Ramos (cell line): ENCODE results near the gene CSRP2.

Experiments used
- in situ Hi-C: fragments of 300-500 bp; cut with MboI; formaldehyde crosslinking; loops from one replicate; pipeline ENCODE4 v1.14.3; 2022; ENCODE audit warnings: low sequenced_read_pairs; ENCODE audit not compliant: unreplicated experiment

Gene CSRP2

DNA sequence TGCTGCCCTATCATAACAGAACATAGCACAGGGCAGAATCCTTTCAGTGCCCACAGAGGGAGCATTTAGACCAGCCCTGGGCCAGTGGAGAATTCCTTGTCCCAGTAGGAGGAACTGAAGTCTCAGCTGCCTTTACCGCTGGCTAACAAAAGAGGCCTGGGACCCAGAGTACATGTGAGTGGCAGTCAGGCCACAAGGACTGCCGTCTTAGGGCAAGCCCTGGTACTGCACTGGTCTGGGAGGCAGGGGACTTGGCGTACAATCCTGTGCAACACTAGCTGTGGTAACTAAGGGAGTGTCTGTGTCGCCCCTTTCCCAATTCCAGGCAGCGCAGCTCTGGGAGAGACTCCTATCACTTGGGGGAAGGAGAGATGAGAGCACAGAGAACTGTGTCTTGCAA lies 17.0 kb upstream of the CSRP2 start:
- in situ Hi-C loops, result no loop called here

DNA sequence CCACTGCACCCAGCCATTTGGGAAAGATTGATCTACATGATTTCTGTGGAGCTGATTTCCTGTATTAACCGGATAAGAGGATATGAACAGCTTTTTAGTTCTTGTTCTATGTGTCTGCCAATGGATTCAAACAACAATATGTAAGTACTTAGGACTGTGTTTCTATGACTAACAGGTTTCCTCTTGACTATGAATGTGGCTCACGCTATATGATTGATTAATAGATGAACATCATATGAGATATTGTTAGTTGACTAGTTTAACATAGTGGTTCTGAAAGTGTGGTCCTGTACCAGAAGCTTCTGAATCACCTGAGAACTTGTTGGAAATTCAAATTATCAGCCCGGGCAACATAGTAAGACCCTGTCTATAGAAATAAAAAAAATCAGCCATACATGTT lies 12.8 kb upstream of the CSRP2 start:
- in situ Hi-C loops, result no loop called here

DNA sequence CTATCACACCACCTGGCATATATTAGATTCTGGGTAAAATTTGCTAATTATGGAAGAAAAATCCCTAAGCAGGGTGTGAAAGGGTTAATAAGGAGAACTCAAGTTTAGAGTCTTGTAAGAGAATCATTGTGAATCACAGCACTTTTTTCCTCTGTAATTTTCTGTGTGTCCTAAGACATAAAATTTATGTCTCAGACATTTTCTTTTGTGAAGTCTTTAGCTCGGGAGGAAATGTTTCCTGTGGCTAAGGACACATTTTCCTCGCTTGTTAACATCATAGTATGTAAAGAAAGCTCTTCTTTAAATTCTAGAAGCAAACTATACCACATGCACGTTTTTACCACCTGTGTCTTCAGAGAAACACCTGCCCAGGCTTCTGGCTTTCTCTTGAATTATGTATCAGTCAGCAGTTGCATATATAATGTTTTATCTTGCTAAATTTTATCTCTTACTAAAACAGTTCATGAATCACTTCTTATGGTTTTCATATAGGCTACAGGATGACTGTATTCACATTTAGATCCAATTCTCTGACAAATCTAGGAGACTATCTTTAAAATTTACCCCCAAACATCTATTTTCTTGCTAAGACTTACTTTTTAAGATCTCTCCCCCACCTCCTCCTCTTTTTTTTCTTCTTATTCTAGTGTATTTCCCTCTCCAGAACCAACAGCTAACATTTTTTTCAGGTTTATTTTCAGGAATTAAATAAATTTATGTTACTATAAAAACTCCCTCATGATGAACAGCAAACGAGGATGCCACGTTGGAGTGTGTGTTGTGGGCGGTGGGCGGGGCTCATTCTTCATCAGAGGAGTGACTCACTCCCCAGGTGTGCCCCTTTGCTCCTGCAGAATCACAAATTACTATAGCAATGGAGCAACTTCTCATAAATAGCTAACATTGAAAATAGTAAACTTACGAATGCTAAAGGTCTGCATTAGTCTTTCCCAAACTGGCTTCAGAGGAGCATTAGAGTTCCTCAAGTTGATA lies 11.6 kb upstream of the CSRP2 start:
- in situ Hi-C loops, result no loop called here

DNA sequence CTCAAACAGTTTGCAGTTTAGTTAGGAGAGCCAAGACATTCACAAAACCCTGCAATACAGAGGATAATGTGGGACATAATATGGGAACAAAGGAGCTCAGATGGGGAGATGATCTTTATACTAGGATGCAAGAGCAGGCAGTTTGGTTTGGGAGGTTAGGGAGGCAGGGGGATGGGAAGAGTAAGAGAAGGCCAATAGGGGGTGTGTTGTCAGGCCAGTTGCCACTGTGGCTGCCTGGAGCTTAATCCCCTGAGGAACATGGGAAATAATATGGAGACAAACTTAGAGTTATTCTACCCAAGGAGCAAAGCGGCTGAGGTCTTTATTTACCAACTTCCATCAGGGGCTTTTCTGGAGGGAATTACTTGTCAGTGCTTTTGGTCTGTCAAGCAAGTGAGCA lies 10.0 kb upstream of the CSRP2 start:
- in situ Hi-C loops, result no loop called here

DNA sequence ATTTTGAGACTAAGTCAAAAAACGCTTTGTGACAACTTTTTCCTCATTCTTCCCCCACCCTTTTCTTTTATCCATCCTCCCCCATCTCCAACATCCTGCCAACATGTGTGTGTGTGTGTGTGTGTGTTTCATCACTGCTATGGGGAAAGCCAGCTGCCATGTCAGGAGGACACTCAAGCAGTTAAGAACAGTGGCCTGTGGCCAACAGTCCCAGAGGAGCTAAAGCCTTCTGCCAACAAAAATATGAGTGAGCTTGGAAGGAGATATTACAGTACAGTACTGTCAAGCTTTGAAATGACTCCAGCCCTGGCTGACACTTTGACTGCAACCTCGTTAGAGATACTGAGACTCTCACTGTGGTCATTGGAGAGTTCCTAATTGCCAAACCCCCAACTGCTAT lies 5.0 kb upstream of the CSRP2 start:
- in situ Hi-C loops, result no loop called here

DNA sequence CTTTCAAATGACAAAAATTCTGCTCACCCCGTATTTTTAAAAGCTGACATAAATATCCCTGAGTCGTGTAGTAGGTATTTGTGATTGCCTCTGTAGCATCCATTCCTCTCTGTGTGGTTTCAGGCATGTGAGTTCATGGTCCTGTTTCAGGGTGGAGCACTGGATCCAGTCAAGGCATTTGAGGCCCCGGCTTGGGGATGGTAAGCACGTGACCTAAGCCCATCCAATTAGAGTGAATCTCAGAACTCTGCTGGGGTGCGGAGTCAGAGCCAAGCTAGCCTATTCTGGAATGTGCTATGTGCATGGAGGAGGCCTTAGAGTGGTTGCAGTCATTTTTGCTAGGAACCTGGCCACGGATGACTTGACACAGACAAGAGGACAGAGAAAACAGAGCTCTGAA lies 4.3 kb upstream of the CSRP2 start:
- in situ Hi-C loops, result no loop called here

DNA sequence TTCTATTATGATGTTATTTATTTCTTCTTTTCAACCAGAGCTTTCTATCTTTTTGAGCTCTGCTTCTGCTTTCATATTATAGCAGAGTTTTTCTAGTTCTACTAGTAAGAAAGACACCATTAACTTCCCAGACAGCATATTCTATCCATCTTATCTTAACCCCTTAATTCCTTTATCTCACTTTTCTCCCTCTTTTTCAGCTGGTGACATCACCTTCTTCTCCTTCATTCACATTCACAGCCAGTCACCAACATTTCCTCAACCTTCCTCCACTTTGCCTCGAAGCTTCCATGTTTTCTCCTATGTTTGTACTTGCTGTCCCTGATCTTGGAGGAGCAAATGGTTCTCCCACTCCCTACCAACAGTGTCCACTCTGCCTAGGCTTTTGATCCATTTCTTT lies 3.5 kb upstream of the CSRP2 start:
- in situ Hi-C loops, result no loop called here

DNA sequence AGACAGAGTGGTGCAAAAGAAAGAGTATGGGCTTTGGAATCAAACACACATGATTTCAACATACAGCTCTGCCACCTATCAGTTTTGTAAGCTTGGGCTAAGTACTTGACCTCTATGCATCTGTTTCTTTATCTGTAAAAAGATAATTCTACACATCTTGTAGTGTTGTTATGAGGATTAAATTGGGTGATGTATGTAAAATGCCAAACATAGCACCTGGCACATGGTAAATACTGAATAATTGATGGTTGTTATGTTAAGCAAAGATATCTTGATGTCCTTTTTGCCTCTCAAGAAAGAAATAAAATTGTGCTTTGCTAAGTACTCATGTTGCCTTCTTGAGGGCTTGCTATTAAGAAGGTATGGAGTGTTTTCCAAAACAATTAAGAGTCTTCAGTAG lies 2.3 kb upstream of the CSRP2 start:
- in situ Hi-C loops, result no loop called here

DNA sequence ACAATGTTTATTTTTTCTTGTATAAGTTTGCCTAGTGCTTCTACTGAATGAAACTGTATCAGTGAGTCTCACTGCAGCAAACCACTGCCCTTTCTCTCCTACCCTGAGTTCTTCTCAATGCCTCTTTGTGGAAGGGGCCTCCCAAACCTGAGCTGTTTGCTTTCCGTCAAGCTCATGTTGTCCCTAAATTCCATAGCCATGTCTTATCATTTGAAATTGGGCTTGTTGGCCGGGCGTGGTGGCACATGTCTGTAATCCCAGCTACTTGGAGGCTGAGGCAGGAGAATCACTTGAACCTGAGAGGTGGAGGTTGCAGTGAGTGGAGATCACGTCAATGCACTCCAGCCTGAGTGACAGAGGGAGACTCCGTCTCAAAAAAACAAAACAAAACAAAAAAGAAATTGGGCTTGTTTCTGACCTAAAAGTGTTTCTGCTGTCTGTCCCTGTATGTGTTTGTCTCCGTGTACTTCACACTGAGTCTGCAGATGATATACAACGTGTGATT lies 1.8 kb upstream of the CSRP2 start:
- in situ Hi-C loops, result no loop called here

DNA sequence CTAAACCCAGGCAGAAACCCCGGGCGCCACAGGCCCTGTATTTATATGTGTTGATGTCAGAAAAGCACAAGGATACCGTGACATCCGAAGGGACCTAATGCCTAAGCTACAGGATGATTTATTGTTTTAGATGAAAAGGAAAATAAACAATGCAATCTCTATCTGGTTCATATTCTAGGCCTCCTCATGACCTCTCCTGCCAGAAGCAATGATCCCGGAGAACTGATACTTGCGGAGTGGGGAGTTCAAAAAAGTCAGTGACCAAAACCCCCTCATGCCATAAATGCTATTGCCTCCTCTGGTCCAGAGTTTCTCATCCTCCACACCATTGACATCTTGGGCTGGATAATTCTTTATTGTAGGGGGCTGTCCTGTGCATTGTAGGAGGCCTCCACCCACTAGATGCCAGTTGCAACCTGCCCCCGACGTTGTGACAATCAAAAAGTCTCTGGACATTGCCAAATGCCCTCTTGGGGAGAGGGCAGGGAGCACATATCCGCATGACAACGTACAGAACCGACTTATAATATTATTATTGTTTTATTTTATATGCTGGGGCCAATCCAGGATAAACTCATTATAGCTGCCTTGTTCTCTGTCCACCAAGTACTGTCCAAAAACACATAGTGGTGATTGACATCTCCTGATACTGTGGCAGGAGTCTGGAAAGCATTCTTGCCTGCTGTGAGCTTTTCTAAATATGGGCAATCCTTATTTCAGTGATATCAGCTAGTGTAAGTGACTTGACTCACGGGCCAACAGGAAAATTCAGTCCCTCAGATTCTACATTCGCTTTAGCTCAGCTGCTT lies 1.1 kb upstream of the CSRP2 start:
- in situ Hi-C loops, result no loop called here

DNA sequence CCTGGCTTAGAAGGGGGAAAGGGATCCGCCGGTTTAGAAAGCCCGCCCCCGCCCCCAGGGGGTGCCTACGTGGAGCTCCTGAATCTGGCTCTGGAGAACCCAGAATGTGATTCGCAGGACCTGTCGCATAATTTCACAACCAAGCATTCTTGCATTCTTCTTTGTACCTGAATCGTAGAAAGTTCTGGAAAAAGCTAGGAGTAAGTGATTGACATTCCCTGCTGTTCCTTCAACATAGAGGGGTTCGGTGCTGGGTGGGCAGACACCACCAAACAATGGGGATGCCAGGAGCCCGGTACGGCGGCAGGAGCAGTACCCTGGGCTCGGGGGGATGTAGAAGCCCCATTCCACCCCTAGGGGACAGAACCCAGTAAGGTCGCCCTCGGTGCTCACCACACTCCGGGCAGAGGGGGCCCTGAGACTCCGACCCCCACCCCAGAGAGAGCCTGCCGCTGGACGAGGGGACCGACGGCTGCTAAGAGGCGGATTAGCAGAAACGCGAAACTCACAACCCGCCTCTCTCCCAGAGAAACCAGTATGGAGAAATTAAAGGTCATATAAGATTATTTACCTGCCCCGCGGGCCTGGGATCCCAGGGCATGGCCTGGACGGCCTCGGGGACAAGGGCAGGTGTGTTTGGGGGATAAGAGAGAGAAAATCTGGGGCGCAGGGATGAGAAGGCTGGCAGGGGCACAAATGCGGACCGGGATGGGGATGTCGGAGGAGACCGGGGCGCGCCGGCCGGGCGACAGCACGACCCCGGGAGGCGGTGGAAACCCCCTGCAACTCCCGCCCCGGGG lies 520 bp downstream of the CSRP2 start:
- in situ Hi-C loops, result no loop called here

DNA sequence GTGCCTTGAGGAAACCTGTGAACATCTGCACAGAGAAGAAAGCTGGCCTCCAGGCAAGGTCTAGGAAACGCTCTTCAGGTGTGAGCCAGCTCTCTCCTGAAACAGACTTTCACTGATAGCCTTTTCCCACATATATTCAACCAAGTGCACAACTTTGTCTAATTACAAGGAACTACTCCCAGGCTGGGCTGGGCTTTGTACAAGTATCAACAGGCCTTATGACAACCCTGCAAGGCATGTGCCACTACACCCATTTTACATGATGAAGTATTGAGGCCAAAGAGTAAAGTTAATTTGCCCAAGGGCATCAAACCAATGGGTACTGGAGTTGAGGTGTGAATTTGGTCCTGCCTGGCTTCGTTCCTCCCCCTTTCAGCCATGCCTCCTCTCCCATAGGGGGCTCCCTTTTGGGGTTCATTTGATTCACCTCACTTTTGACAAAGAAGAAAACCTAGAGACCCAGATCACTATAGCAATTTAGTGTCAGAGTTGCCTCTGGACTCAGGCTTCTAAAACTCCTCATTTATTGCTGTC lies 2.1 kb downstream of the CSRP2 start:
- in situ Hi-C loops, result no loop called here

DNA sequence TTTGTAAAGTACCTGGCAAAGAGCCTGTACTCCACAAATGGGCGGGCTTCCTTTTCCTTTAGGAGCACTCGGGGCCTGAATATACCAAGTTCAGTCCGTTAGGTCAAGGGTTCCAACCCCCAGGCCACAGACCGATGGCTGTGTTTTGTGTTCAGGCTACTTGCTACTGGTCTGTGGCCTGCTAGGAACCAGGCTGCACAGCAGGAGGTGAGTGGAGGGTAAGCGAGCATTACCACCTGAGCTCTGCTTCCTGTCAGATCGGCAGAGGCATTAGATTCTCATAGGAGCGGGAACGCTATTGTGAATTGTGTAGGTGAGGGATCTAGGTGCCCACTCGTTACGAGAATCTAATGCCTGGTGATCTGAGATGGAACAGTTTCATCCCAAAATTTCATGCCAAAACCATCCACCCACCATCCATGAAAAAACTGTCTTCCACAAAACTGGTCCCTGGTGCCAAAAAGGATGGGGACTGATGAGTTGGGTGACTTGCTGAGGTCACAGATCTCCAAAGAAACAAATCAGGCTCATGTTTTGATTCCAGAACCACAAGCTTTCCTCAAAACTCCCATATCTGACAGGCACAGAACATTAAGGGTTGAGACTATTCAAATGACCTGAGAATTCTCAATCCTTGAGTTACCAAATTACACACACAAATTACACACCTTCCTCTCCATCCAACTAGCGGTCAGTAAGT lies 4.2 kb downstream of the CSRP2 start:
- in situ Hi-C loops, result no loop called here

DNA sequence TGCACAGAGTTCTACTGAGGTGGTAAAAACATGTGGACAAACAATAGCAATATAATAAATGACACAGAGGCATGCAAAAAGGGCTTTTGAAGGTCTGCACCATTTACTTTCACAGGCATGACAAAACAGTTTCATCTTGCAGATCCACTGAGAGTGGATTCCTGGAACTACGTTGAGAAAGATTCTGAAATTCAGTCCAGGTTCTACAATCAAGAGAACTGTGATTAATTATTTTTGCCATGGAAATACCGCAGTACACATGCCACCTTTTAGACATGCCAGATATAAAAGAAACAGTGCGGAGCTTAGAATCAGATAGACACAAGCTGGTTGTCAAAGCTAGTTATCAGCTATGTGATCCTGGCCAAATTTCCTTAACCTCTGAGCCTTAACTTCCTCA lies 4.8 kb downstream of the CSRP2 start:
- in situ Hi-C loops, result no loop called here

DNA sequence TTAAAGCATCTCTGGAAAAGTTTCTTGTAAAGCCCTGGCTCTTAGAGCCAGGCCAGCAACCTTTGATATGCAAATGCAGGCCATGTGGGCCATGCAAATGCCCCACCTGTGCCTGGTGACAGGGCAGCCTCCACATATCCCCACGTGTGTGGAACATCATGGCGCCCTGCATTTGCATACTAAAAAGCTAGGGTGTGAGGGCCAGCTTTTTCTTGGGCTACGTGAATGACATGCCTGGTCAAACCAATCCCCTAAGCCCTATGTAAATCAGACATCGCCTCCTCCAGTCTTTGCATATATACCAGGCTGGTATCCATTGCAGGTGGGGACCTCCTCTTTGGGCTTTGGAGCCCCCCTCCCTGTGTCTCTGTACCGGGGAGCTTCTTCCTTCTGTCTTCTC lies 6.4 kb downstream of the CSRP2 start:
- in situ Hi-C loops, result no loop called here

DNA sequence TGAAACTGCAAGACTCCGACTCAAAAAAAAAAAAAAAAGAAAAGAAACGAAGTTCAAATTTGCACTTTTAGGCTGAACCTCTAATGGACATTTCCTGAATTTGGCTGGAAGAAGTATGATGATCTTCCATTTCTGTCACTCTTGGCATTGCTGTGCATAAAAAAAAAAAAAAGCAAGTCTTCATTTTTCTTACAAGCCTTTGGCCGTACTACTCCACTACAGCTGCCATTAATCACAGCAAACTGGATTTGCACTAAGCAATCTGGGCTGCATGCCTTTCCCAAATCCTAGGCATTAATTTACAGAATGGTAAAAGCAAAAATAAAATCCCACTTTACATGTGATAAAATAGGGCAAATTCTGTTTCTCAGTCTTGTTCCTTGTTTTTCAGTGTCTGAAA lies 7.1 kb downstream of the CSRP2 start:
- in situ Hi-C loops, result no loop called here

DNA sequence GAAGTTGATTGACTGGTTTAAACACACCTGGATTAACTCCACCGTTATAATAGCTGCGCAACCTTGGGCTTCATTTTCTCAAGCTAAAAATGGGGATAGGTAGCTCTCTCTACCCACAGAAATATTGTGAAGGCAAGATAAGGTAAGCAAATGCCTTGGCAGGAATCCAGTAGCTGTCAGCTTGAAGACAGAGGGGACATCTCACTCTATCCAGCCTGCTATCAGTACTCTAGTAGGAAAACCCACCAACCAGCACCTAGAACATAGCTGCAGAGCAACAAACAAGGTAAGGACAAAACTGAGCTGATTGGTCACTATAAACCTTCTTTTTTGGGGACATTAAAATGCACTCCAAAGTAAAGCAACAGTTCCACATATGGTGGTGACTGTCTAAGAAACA lies 7.7 kb downstream of the CSRP2 start:
- in situ Hi-C loops, result no loop called here

DNA sequence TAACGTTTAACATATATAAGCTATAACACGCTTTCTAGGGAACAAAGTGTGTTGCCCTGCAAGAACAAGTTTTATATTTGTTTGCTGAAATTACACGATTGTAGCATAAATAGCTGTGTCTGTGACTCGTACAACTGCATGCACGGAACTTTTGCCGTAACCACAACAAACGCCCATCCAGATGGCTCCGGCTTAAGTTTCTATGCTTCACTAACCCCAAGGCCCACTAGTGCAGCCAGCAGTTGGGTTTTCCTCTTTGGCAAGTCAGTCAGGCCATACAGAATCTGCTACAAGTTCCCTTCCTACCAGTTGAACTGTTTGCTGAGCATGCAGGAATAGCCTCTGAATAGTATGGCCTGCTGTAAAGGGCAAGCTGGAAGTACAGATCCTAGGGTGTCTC lies 12.1 kb downstream of the CSRP2 start:
- in situ Hi-C loops, result no loop called here

DNA sequence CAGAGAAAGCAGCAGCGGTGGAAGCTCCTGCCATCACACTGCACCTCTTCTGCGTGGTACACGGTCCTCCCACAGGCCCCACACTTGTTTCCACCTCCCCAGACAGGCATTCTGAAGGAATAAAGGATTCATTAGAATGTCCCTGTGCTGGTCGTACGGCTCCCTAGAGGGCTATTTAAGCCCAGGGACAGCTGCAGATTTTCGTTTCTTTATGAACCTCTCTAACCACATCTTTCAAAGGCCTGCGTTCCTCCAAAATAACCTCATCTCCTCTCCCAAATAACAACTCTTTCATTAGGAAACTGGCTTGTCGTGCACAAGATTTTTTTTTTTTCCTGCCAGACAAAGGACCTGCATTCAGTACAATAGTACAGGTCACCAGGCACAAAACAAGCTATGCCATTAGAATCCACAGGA lies 12.7 kb downstream of the CSRP2 start:
- in situ Hi-C loops, result no loop called here
